GM13977 (cell line): Measurements from ENCODE around the gene BBS10.

ENCODE experiments used
- DNase-seq: peaks from one replicate; pipeline ENCODE4 v3.0.0; 2012; ENCODE audit warnings: low spot score
- CTCF ChIP-seq: IDR thresholded peaks from 2 replicates; pipeline ENCODE4 v1.5.1; 2012; ENCODE audit warnings: mild to moderate bottlenecking, control low read depth; ENCODE audit not compliant: insufficient read depth; ENCODE audit errors: extremely low read depth, missing control alignments
- in situ Hi-C: fragments of 300-500 bp; cut with MboI; formaldehyde crosslinking; loops from one replicate; pipeline ENCODE4 v1.12.0; 2022; ENCODE audit warnings: low sequenced_read_pairs, low pct_unique_long_range_greater_than_20kb, mixed read lengths, inconsistent platforms; ENCODE audit not compliant: unreplicated experiment

Gene BBS10

DNA sequence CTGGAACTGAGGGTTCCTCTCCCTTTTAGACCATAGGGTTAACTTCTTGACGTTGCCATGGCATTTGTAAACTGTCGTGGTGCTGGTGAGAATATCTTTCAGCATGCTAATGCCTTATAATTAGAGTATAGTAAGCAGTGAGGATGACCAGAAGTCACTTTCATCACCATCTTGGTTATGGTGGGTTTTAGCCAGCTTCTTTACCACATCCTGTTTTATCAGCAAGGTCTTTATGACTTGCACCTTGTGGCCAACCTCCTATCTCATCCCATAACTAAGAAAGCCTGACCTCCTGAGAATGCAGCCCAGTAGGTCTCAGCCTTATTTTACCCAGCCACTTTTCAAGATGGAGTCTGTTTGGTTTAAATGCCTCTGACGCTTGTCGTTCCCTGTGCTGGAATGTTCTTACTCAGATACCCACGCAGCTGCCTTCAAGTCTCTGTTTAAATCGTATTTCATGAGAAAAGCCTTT is 44.2 kb downstream of the BBS10 start:
- no peak for TF ChIP-seq CTCF
- no peak for DNase-seq
- in situ Hi-C loops = no loop called here

DNA sequence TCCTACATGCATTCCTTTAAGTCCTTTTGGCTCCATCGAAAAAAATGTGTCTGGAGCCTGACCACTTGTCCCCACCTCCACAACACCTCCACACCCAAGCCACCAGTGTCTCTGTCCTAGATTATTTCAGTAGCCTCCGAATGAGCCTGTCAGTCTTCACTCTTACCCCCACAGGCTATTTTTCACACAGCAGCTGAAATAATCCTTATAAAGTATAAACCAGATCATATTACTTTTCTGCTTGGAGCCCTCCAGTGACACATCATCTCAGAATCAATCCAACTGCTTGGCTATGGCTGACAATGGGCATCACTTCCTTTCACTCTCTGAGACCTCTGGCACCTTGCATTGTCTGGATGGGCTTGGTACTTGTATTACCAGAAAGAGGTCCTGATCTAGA is 44.9 kb downstream of the BBS10 start:
- no peak for DNase-seq
- in situ Hi-C loops = no loop called here
- TF ChIP-seq CTCF = no peak

DNA sequence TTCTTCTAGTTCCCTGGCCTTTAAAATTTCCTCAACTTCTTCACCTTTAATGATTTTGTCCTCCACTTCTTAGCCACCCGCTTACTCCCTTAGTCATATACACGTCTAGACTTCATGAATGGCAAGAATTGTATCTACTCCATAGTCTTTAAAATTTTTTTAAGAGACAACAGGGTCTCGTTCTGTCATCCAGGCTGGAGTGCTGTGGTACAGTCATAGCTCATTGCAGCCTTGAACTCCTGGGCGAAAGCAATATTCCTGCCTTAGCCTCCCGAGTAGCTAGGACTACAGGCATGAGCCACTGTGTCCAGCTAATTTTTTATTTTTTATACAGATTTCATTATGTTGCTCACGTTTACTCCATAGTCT is 47.9 kb downstream of the BBS10 start:
- TF ChIP-seq CTCF = no peak
- in situ Hi-C loops = no loop called here

DNA sequence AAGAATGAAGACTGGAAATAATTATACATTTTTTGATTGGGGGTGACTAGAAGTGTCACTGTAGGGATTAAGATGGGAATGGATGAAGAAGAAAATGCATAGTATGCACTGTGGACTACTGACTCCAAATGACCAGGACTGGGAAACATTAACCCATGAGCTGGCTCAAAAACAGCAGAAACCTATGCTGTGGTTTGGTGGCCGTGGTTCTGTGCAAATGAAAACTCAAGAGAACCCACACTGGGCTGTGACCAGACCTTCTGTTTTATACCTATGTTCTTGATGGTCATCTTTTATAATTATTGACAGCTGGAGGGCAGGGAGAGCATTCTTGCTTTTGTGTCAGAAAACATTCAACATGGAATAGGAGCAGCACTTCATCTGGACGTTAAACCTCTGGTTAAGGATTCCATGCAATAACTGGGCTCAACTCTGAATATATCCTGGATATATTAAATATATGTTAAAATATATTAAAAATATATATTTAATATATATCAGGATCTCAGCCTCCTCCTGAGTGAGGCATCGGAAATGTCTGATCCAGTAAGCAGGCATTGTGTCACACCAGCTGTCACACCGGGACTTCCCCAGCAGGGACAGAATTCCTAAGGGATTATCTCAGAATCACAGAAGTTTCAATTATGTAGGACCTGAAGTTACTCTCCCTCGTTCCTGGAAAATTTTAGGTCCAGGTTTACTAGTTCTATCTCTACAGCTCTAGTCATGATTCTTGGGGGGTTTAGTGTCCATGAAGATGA is 48.5 kb downstream of the BBS10 start:
- TF ChIP-seq CTCF = no peak
- in situ Hi-C loops = no loop called here
- DNase-seq = no peak

More for the DNA sequence above, 47.9 kb downstream of the BBS10 start:
- DNase-seq = no peak
